GM18951 (cell line): ENCODE data around the gene APOL6.

Source experiments
- POLR2A ChIP-seq: IDR thresholded peaks from 4 replicates; pipeline ENCODE4 v1.6.1; 2011; ENCODE audit warnings: mild to moderate bottlenecking; ENCODE audit not compliant: insufficient read length, insufficient read depth; ENCODE audit errors: extremely low read depth
- in situ Hi-C: fragments of 300-500 bp; cut with MboI; formaldehyde crosslinking; loops from one replicate; pipeline ENCODE4 v1.12.0; 2022; ENCODE audit warnings: low sequenced_read_pairs, mixed read lengths, inconsistent platforms; ENCODE audit not compliant: unreplicated experiment

The APOL6 gene

GRCh38 chr22:35620624-35621251, 27.5 kb upstream of the APOL6 start:
- in situ Hi-C loops: loop anchor here (25.0 kb wide), 1 partner anchor 492 kb away; no protein-coding TSS in a partner anchor
- no peak for TF ChIP-seq POLR2A

GRCh38 chr22:35621451-35621850, 26.8 kb upstream of the APOL6 start:
- in situ Hi-C loops: loop anchor here (25.0 kb wide), 1 partner anchor 491 kb away; no protein-coding TSS in a partner anchor
- no peak for TF ChIP-seq POLR2A

GRCh38 chr22:35622191-35622913, 25.9 kb upstream of the APOL6 start:
- in situ Hi-C loops: loop anchor here (25.0 kb wide), 1 partner anchor 490 kb away; no protein-coding TSS in a partner anchor
- no peak for TF ChIP-seq POLR2A

- in situ Hi-C loops: loop anchor here (25.0 kb wide), 1 partner anchor 488 kb away; no protein-coding TSS in a partner anchor
Measured at GRCh38 chr22:35623885-35624284, 24.4 kb upstream of the APOL6 start.

GRCh38 chr22:35624547-35624946, 23.7 kb upstream of the APOL6 start:
- in situ Hi-C loops: loop anchor here (25.0 kb wide), 1 partner anchor 488 kb away; no protein-coding TSS in a partner anchor
- no peak for TF ChIP-seq POLR2A

GRCh38 chr22:35625763-35626432, 22.3 kb upstream of the APOL6 start:
- in situ Hi-C loops: no loop called here

GRCh38 chr22:35627267-35628041, 20.8 kb upstream of the APOL6 start:
- peak; percentile 35 for TF ChIP-seq POLR2A
- in situ Hi-C loops: no loop called here

More at GRCh38 chr22:35625763-35626432, 22.3 kb upstream of the APOL6 start:
- TF ChIP-seq POLR2A: no peak

- no peak for TF ChIP-seq POLR2A
- in situ Hi-C loops: no loop called here
Measured at GRCh38 chr22:35628732-35629131, 19.5 kb upstream of the APOL6 start.

- TF ChIP-seq POLR2A: no peak
- in situ Hi-C loops: no loop called here
Measured at GRCh38 chr22:35629406-35630216, 18.6 kb upstream of the APOL6 start.

GRCh38 chr22:35630387-35630793, 17.9 kb upstream of the APOL6 start:
- no peak for TF ChIP-seq POLR2A
- in situ Hi-C loops: no loop called here

GRCh38 chr22:35630891-35631290, 17.4 kb upstream of the APOL6 start:
- in situ Hi-C loops: no loop called here
- TF ChIP-seq POLR2A: no peak

- in situ Hi-C loops: no loop called here
Measured at GRCh38 chr22:35631597-35631996, 16.6 kb upstream of the APOL6 start.

GRCh38 chr22:35632935-35633334, 15.3 kb upstream of the APOL6 start:
- in situ Hi-C loops: no loop called here
- TF ChIP-seq POLR2A: no peak

More at GRCh38 chr22:35631597-35631996, 16.6 kb upstream of the APOL6 start:
- TF ChIP-seq POLR2A: no peak
